Measurements from ENCODE around the gene GPR108. TPM values are rescaled to one million over a fixed set of nuclear protein-coding genes. Genes with fewer than 3 reads are reported as not detected.

GPR108 gene
- total and polyA plus RNA-seq, 2 of the 13 experiments (the other 11 are each of a cell fraction or from before 2014, with no cell fraction given), result 36.4 to 63.0 TPM

- no peaks in the 10 kb centered on the region for H3K9me3 ChIP-seq (ENCODE audit: low read length)
- H2AFZ ChIP-seq (ENCODE audit: low read length), result no peak overlapping the region
- H3K4me3 ChIP-seq (replicated peaks in 1 of 3; ENCODE audit: insufficient read depth in 1 of 3, low read depth in 2 of 3, low read length in 3 of 3), result peak overlapping the region; percentile 67 to 100 (median 82)
- H3K4me2 ChIP-seq (ENCODE audit: low read depth, low read length), result peak overlapping the region; percentile 93
- in situ Hi-C loops (cut with HindIII; ENCODE audit: extremely low pct_ligation_motif_present, low pct_unique_long_range_greater_than_20kb), result loop anchor here (5.0 kb wide), 1 partner anchor 124 kb away; no protein-coding TSS in a partner anchor
- H3K27ac ChIP-seq (ENCODE audit: extremely low read length, insufficient read depth, low read length), result peak overlapping the region; percentile 80
- FAIRE-seq (no peak), ATAC-seq (peak; percentile 60), DNase-seq (ENCODE audit: low spot score) (peak; percentile 87)
- peaks cover 62% of the 10 kb centered on the region for H3K4me1 ChIP-seq (ENCODE audit: insufficient read depth, low read length)
- BruUV-seq (replicated peaks), result no TSS peak
- CTCF ChIA-PET (ENCODE audit: low intra/inter-chr PET ratio, low total read pairs), result interaction anchor here (3.1 to 3.4 kb wide), 3 partner anchors 15 to 125 kb away, joined by 17 to 31 read pairs (median 25); no protein-coding TSS in a partner anchor
- peak overlapping the region; percentile 69 for H3K9ac ChIP-seq (ENCODE audit: insufficient read depth, low read depth, low read length)
- peaks cover 12% of the 10 kb centered on the region for H4K20me1 ChIP-seq (ENCODE audit: insufficient read depth, low read length)
- no peaks in the 10 kb centered on the region; a peak in 1 of 5 replicates for H3K27me3 ChIP-seq (ENCODE audit: control insufficient read depth in 1 of 2, insufficient read depth in 2 of 2, low read length in 2 of 2)
- peaks cover 4 to 5% of the 10 kb centered on the region in 2 experiments; a peak in 4 of 5 replicates for H3K36me3 ChIP-seq (replicated peaks in 1 of 2; ENCODE audit: control insufficient read depth in 1 of 2, insufficient read depth in 2 of 2, low read length in 2 of 2)
- intact Hi-C loops (cut with micrococcal nuclease; ENCODE audit: unreplicated experiment), result loop anchor here (1.0 to 10.0 kb wide), 4 partner anchors 15 to 1137 kb away; partner anchors contain the start of genes C3 and PRR36
- H3K79me2 ChIP-seq (ENCODE audit: insufficient read depth, low read length), result peaks cover 30% of the 10 kb centered on the region
- POLR2A ChIA-PET, result interaction anchor here (0.7 to 5.4 kb wide), 17 partner anchors 9 to 331 kb away, joined by 3 to 278 read pairs (median 4); partner anchors contain the start of genes C3 and ZNF557
- WGBS (ENCODE audit: low lambda C conversion rate), result 5% methylated on average over 11 of the region's 13 CpGs
- TF ChIP-seq HOXA7 (CRISPR knock-in tag; IDR thresholded peaks at IDR 0.05) (no peak), MED8 (CRISPR knock-in tag; IDR thresholded peaks at IDR 0.05; ENCODE audit: insufficient replicate concordance) (no peak), RBFOX2 (IDR thresholded peaks at IDR 0.05; ENCODE audit: low read depth, low read length) (no peak), E2F1 (CRISPR knock-in tag; IDR thresholded peaks at IDR 0.05) (no peak), ZBTB42 (CRISPR knock-in tag; IDR thresholded peaks at IDR 0.05) (no peak), CSRNP1 (CRISPR knock-in tag; IDR thresholded peaks at IDR 0.05) (no peak), STAT6 (CRISPR knock-in tag; IDR thresholded peaks at IDR 0.05; ENCODE audit: borderline replicate concordance) (no peak; the same call in 1 of the 2 replicates), ZNF644 (CRISPR knock-in tag; IDR thresholded peaks at IDR 0.05; ENCODE audit: low read depth) (no peak)
- TF ChIP-seq, protein P1, sequence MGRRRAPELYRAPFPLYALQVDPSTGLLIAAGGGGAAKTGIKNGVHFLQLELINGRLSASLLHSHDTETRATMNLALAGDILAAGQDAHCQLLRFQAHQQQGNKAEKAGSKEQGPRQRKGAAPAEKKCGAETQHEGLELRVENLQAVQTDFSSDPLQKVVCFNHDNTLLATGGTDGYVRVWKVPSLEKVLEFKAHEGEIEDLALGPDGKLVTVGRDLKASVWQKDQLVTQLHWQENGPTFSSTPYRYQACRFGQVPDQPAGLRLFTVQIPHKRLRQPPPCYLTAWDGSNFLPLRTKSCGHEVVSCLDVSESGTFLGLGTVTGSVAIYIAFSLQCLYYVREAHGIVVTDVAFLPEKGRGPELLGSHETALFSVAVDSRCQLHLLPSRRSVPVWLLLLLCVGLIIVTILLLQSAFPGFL (CRISPR knock-in tag; IDR thresholded peaks at IDR 0.05), result 0 out of 2 replicates have a peak, but pooled peaks have one; percentile 48
- TF ChIP-seq, protein P2, sequence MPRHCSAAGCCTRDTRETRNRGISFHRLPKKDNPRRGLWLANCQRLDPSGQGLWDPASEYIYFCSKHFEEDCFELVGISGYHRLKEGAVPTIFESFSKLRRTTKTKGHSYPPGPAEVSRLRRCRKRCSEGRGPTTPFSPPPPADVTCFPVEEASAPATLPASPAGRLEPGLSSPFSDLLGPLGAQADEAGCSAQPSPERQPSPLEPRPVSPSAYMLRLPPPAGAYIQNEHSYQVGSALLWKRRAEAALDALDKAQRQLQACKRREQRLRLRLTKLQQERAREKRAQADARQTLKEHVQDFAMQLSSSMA (CRISPR knock-in tag; IDR thresholded peaks at IDR 0.05), result peak; percentile 49; the same call in 1 of the 2 replicates
- TF ChIP-seq, protein P3, sequence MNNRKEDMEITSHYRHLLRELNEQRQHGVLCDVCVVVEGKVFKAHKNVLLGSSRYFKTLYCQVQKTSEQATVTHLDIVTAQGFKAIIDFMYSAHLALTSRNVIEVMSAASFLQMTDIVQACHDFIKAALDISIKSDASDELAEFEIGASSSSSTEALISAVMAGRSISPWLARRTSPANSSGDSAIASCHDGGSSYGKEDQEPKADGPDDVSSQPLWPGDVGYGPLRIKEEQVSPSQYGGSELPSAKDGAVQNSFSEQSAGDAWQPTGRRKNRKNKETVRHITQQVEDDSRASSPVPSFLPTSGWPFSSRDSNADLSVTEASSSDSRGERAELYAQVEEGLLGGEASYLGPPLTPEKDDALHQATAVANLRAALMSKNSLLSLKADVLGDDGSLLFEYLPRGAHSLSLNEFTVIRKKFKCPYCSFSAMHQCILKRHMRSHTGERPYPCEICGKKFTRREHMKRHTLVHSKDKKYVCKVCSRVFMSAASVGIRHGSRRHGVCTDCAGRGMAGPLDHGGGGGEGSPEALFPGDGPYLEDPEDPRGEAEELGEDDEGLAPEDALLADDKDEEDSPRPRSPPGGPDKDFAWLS (CRISPR knock-in tag; IDR thresholded peaks at IDR 0.05; ENCODE audit: borderline replicate concordance), result no peak
Measured at GRCh38 chr19:6737873-6738786, 750 bp upstream of the GPR108 start.
